ENCODE data around the gene SUSD6.
A peak's percentile ranks its signal among the peaks of the same experiment; 100 is the strongest.

The SUSD6 gene

GRCh38 chr14:69620981-69621380 is 9.6 kb downstream of the SUSD6 start:
- H2AK5ac ChIP-seq (ENCODE audit: low read length, severe bottlenecking): no peak overlapping the region
- no peak overlapping the region for H2BK120ac ChIP-seq (ENCODE audit: low read depth, low read length)
- H3K27me3 ChIP-seq (ENCODE audit: control insufficient read depth in 1 of 2, insufficient read depth in 1 of 2, low read length in 2 of 2): no peaks in the 10 kb centered on the region
- H3K4me1 ChIP-seq (ENCODE audit: control insufficient read depth, insufficient read depth, low read depth, low read length): peaks cover 10% of the 10 kb centered on the region
- no peaks in the 10 kb centered on the region for H3K36me3 ChIP-seq (ENCODE audit: control insufficient read depth in 1 of 2, insufficient read depth in 2 of 2, low read depth in 1 of 2, low read length in 2 of 2)
- no peak overlapping the region for H2BK5ac ChIP-seq (ENCODE audit: low read depth, low read length, poor library complexity, severe bottlenecking)
- H2BK15ac ChIP-seq (ENCODE audit: low read depth, poor library complexity, severe bottlenecking): no peak overlapping the region
- no peaks in the 10 kb centered on the region for H3K9me3 ChIP-seq (ENCODE audit: control insufficient read depth, low read length)
- H3K79me1 ChIP-seq (replicated peaks; ENCODE audit: low read length, poor library complexity, severe bottlenecking): peaks cover 35% of the 10 kb centered on the region
- no peak overlapping the region for H4K91ac ChIP-seq (ENCODE audit: low read length)
- no peak for DNase-seq
- no peak overlapping the region for H3K14ac ChIP-seq (ENCODE audit: low read length in 2 of 2)
- H3K4me3 ChIP-seq (ENCODE audit: insufficient read depth in 1 of 2, low read depth in 1 of 2, low read length in 2 of 2): no peak overlapping the region
- H3K23ac ChIP-seq (ENCODE audit: low read length in 2 of 2): no peak overlapping the region
- H4K8ac ChIP-seq (ENCODE audit: low read length): no peak overlapping the region
- H2AFZ ChIP-seq (ENCODE audit: low read depth, low read length): no peak overlapping the region
- no peak overlapping the region for H3K18ac ChIP-seq (ENCODE audit: low read depth in 1 of 2, low read length in 2 of 2)
- H3K4me2 ChIP-seq (ENCODE audit: low read length, poor library complexity, severe bottlenecking): no peak overlapping the region
- no peak overlapping the region for H3K9ac ChIP-seq (ENCODE audit: low read length)
- WGBS: 100% methylated on average over 2 of the region's 2 CpGs
- no peak overlapping the region for H3K4ac ChIP-seq (ENCODE audit: low read depth in 1 of 2, low read length in 2 of 2)
- no peak overlapping the region for H2BK12ac ChIP-seq (ENCODE audit: low read length in 2 of 2)
- no peak overlapping the region for H3K27ac ChIP-seq (ENCODE audit: low read length, poor library complexity, severe bottlenecking)

DNA sequence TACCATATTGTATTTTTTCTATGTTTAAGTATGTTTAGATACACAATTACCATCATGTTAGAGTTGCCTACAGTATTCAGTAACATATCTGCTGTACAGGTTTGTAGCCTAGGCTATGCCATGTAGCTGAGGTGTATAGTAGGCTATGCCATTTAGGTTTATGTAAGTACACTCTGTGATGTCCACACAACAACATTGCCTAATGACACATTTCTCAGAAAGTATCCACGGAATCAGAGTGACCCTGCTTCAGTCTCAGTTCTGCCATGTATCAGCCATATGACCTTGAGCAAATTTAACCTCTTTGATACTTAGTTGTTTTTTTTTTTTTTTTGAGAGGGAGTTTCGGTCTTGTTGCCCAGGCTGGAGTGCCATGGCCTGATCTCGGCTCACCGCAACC is 12.7 kb downstream of the SUSD6 start:
- Histone ChIP-seq H3K4me2 (ENCODE audit: low read length, poor library complexity, severe bottlenecking) (no peak overlapping the region), H2BK12ac (ENCODE audit: low read length in 2 of 2) (no peak overlapping the region), H3K27ac (ENCODE audit: low read length, poor library complexity, severe bottlenecking) (no peak overlapping the region), H3K27me3 (ENCODE audit: control insufficient read depth in 1 of 2, insufficient read depth in 1 of 2, low read length in 2 of 2) (no peaks in the 10 kb centered on the region), H3K23ac (ENCODE audit: low read length in 2 of 2) (no peak overlapping the region), H3K79me1 (replicated peaks; ENCODE audit: low read length, poor library complexity, severe bottlenecking) (peaks cover 36% of the 10 kb centered on the region), H4K91ac (ENCODE audit: low read length) (no peak overlapping the region), H2BK120ac (ENCODE audit: low read depth, low read length) (no peak overlapping the region), H3K4me3 (ENCODE audit: insufficient read depth in 1 of 2, low read depth in 1 of 2, low read length in 2 of 2) (no peak overlapping the region), H2BK15ac (ENCODE audit: low read depth, poor library complexity, severe bottlenecking) (no peak overlapping the region), H3K9me3 (ENCODE audit: control insufficient read depth, low read length) (no peaks in the 10 kb centered on the region), H3K9ac (ENCODE audit: low read length) (no peak overlapping the region), H3K36me3 (ENCODE audit: control insufficient read depth in 1 of 2, insufficient read depth in 2 of 2, low read depth in 1 of 2, low read length in 2 of 2) (no peaks in the 10 kb centered on the region), H2BK5ac (ENCODE audit: low read depth, low read length, poor library complexity, severe bottlenecking) (no peak overlapping the region), H2AFZ (ENCODE audit: low read depth, low read length) (no peak overlapping the region), H2AK5ac (ENCODE audit: low read length, severe bottlenecking) (no peak overlapping the region), H3K4me1 (ENCODE audit: control insufficient read depth, insufficient read depth, low read depth, low read length) (peaks cover 8% of the 10 kb centered on the region), H4K8ac (ENCODE audit: low read length) (no peak overlapping the region), H3K4ac (ENCODE audit: low read depth in 1 of 2, low read length in 2 of 2) (no peak overlapping the region), H3K18ac (ENCODE audit: low read depth in 1 of 2, low read length in 2 of 2) (no peak overlapping the region), H3K14ac (ENCODE audit: low read length in 2 of 2) (no peak overlapping the region)
- no CpG with 5 or more reads among the region's 4 CpGs for WGBS
- DNase-seq: no peak

GRCh38 chr14:69625299-69626131 is 14.1 kb downstream of the SUSD6 start:
- Histone ChIP-seq H3K9ac (ENCODE audit: low read length) (no peak overlapping the region), H2BK5ac (ENCODE audit: low read depth, low read length, poor library complexity, severe bottlenecking) (no peak overlapping the region), H3K4me2 (ENCODE audit: low read length, poor library complexity, severe bottlenecking) (no peak overlapping the region), H3K4me1 (ENCODE audit: control insufficient read depth, insufficient read depth, low read depth, low read length) (peaks cover 8% of the 10 kb centered on the region), H3K4me3 (ENCODE audit: insufficient read depth in 1 of 2, low read depth in 1 of 2, low read length in 2 of 2) (no peak overlapping the region), H3K9me3 (ENCODE audit: control insufficient read depth, low read length) (no peaks in the 10 kb centered on the region), H3K18ac (ENCODE audit: low read depth in 1 of 2, low read length in 2 of 2) (peak overlapping the region; percentile 28 to 69), H2BK15ac (ENCODE audit: low read depth, poor library complexity, severe bottlenecking) (no peak overlapping the region), H2AK5ac (ENCODE audit: low read length, severe bottlenecking) (no peak overlapping the region), H3K4ac (ENCODE audit: low read depth in 1 of 2, low read length in 2 of 2) (peak overlapping the region in 1 of 2 experiments; percentile 24), H4K8ac (ENCODE audit: low read length) (peak overlapping the region; percentile 78), H3K14ac (ENCODE audit: low read length in 2 of 2) (peak overlapping the region in 1 of 2 experiments; percentile 79), H4K91ac (ENCODE audit: low read length) (no peak overlapping the region), H3K27ac (ENCODE audit: low read length, poor library complexity, severe bottlenecking) (no peak overlapping the region), H3K27me3 (ENCODE audit: control insufficient read depth in 1 of 2, insufficient read depth in 1 of 2, low read length in 2 of 2) (no peaks in the 10 kb centered on the region), H2AFZ (ENCODE audit: low read depth, low read length) (no peak overlapping the region), H2BK120ac (ENCODE audit: low read depth, low read length) (no peak overlapping the region), H2BK12ac (ENCODE audit: low read length in 2 of 2) (peak overlapping the region in 1 of 2 experiments; percentile 79), H3K79me1 (replicated peaks; ENCODE audit: low read length, poor library complexity, severe bottlenecking) (peaks cover 35% of the 10 kb centered on the region), H3K36me3 (ENCODE audit: control insufficient read depth in 1 of 2, insufficient read depth in 2 of 2, low read depth in 1 of 2, low read length in 2 of 2) (no peaks in the 10 kb centered on the region), H3K23ac (ENCODE audit: low read length in 2 of 2) (no peak overlapping the region)
- DNase-seq: peak; percentile 64
- 52% methylated on average over 10 of the region's 11 CpGs for WGBS

DNA sequence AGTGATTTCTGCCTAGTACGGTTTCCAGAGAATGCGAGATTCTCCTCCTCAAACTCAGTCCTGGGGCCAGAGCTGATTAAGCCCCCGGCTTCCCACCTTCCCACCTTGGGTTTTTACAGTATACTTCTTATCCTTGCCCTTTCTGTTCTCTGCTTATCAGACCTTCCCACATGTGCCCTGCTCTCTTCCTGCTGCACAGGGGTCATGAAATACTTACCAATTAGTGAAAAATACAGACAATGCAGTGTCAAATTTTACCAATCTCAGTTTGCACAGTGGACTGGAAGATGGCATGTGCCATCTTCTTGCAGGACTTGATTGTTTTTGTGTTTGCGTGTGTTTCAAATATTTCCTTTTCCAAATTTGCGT is 14.7 kb downstream of the SUSD6 start:
- Histone ChIP-seq H3K9me3 (ENCODE audit: control insufficient read depth, low read length) (no peaks in the 10 kb centered on the region), H2BK15ac (ENCODE audit: low read depth, poor library complexity, severe bottlenecking) (no peak overlapping the region), H3K36me3 (ENCODE audit: control insufficient read depth in 1 of 2, insufficient read depth in 2 of 2, low read depth in 1 of 2, low read length in 2 of 2) (no peaks in the 10 kb centered on the region), H3K27me3 (ENCODE audit: control insufficient read depth in 1 of 2, insufficient read depth in 1 of 2, low read length in 2 of 2) (no peaks in the 10 kb centered on the region), H3K18ac (ENCODE audit: low read depth in 1 of 2, low read length in 2 of 2) (no peak overlapping the region), H4K8ac (ENCODE audit: low read length) (peak overlapping the region; percentile 5), H3K4me2 (ENCODE audit: low read length, poor library complexity, severe bottlenecking) (no peak overlapping the region), H3K14ac (ENCODE audit: low read length in 2 of 2) (no peak overlapping the region), H3K27ac (ENCODE audit: low read length, poor library complexity, severe bottlenecking) (no peak overlapping the region), H3K4me1 (ENCODE audit: control insufficient read depth, insufficient read depth, low read depth, low read length) (peaks cover 7% of the 10 kb centered on the region), H3K23ac (ENCODE audit: low read length in 2 of 2) (no peak overlapping the region), H4K91ac (ENCODE audit: low read length) (no peak overlapping the region), H3K79me1 (replicated peaks; ENCODE audit: low read length, poor library complexity, severe bottlenecking) (peaks cover 34% of the 10 kb centered on the region), H2BK12ac (ENCODE audit: low read length in 2 of 2) (no peak overlapping the region), H3K4me3 (ENCODE audit: insufficient read depth in 1 of 2, low read depth in 1 of 2, low read length in 2 of 2) (no peak overlapping the region), H2AK5ac (ENCODE audit: low read length, severe bottlenecking) (no peak overlapping the region), H3K9ac (ENCODE audit: low read length) (no peak overlapping the region), H2BK120ac (ENCODE audit: low read depth, low read length) (no peak overlapping the region), H2BK5ac (ENCODE audit: low read depth, low read length, poor library complexity, severe bottlenecking) (no peak overlapping the region), H2AFZ (ENCODE audit: low read depth, low read length) (no peak overlapping the region), H3K4ac (ENCODE audit: low read depth in 1 of 2, low read length in 2 of 2) (no peak overlapping the region)
- WGBS: 91% methylated on average over 4 of the region's 5 CpGs
- DNase-seq: no peak

All from mesenchymal stem cell (in vitro differentiated cells and primary cell).